Hepatocyte (in vitro differentiated cells): ENCODE data around the gene LIMK2.

Experiments used
- EZH2 ChIP-seq: fragments of 200-600 bp; sonication (generic); IDR thresholded peaks from 2 replicates; pipeline ENCODE4 v1.6.1; 2016; ENCODE audit warnings: antibody characterized with exemption, mild to moderate bottlenecking, borderline replicate concordance
- EZH2phosphoT487 ChIP-seq: fragments of 200-600 bp; sonication (generic); IDR thresholded peaks from one replicate; pipeline ENCODE4 v1.6.1; 2018; ENCODE audit warnings: antibody characterized with exemption, mild to moderate bottlenecking, low read depth, moderate library complexity; ENCODE audit not compliant: unreplicated experiment, severe bottlenecking
- TF ChIP-seq, protein P1 (sequence below): fragments of 200-600 bp; sonication (generic); IDR thresholded peaks from 2 replicates; pipeline ENCODE4 v1.5.1; 2016; ENCODE audit warnings: antibody characterized with exemption, mild to moderate bottlenecking; ENCODE audit not compliant: poor library complexity

DNA sequence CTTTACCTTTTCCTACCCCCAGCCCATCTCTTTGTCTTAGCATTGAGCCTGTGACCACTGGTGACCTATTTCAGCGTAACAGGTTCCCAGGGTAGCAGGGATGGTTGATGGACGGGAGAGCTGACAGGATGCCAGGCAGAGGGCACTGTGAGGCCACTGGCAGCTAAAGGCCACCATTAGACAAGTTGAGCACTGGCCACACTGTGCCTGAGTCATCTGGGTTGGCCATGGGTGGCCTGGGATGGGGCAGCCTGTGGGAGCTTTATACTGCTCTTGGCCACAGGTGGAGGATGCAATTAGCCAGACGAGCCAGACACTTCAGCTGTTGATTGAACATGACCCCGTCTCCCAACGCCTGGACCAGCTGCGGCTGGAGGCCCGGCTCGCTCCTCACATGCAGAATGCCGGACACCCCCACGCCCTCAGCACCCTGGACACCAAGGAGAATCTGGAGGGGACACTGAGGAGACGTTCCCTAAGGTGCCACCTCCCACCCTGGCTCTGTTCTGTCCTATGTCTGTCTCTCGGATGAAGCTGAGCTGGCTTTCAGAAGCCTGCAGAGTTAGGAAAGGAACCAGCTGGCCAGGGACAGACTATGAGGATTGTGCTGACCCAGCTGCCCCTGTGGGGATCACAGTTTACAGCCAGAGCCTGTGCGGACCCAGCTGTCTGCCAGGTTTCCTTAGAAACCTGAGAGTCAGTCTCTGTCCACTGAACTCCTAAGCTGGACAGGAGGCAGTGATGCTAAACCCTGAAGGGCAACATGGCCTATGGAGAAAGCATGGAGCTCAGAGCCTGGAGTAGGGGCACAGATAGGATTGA lies 50.4 kb downstream of the LIMK2 start:
- TF ChIP-seq, protein P1, sequence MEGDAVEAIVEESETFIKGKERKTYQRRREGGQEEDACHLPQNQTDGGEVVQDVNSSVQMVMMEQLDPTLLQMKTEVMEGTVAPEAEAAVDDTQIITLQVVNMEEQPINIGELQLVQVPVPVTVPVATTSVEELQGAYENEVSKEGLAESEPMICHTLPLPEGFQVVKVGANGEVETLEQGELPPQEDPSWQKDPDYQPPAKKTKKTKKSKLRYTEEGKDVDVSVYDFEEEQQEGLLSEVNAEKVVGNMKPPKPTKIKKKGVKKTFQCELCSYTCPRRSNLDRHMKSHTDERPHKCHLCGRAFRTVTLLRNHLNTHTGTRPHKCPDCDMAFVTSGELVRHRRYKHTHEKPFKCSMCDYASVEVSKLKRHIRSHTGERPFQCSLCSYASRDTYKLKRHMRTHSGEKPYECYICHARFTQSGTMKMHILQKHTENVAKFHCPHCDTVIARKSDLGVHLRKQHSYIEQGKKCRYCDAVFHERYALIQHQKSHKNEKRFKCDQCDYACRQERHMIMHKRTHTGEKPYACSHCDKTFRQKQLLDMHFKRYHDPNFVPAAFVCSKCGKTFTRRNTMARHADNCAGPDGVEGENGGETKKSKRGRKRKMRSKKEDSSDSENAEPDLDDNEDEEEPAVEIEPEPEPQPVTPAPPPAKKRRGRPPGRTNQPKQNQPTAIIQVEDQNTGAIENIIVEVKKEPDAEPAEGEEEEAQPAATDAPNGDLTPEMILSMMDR = no peak
- TF ChIP-seq EZH2 (no peak), EZH2phosphoT487 (no peak)
